SK-N-SH treated with all-trans-retinoic acid at 6 μM for 48 hours (cell line): ENCODE data around the gene CALCOCO2.

Experiments
- BACH2 ChIP-seq: fragments of 250-450 bp; sonication (Bioruptor Pico); IDR thresholded peaks from 2 replicates; pipeline ENCODE4 v1.9.0; 2021; ENCODE audit warnings: mild to moderate bottlenecking, borderline replicate concordance
- CREB5 ChIP-seq: fragments of 250-450 bp; sonication (Bioruptor Pico); IDR thresholded peaks from 2 replicates; pipeline ENCODE4 v1.5.1; 2020; ENCODE audit warnings: low read depth, mild to moderate bottlenecking, moderate library complexity
- CSDC2 ChIP-seq: fragments of 250-450 bp; sonication (Bioruptor Pico); IDR thresholded peaks from 2 replicates; pipeline ENCODE4 v1.5.0; 2020; ENCODE audit warnings: mild to moderate bottlenecking, moderate library complexity
- CSRNP3 ChIP-seq: fragments of 250-450 bp; sonication (Bioruptor Pico); IDR thresholded peaks from 2 replicates; pipeline ENCODE4 v1.5.1; 2021; ENCODE audit warnings: mild to moderate bottlenecking, moderate library complexity
- ESRRG ChIP-seq: fragments of 250-450 bp; sonication (Bioruptor Pico); IDR thresholded peaks from 2 replicates; pipeline ENCODE4 v1.6.1; 2021; ENCODE audit warnings: mild to moderate bottlenecking
- GLIS3 ChIP-seq: fragments of 250-450 bp; sonication (Bioruptor Pico); IDR thresholded peaks from 2 replicates; pipeline ENCODE4 v1.5.0; 2020; ENCODE audit warnings: mild to moderate bottlenecking, moderate library complexity
- OSR1 ChIP-seq: fragments of 250-450 bp; sonication (Bioruptor Pico); IDR thresholded peaks from 2 replicates; pipeline ENCODE4 v1.8.0; 2022; ENCODE audit warnings: moderate library complexity, mild to moderate bottlenecking, inconsistent platforms
- PATZ1 ChIP-seq: fragments of 250-450 bp; sonication (Bioruptor Pico); IDR thresholded peaks from 2 replicates; pipeline ENCODE4 v1.8.0; 2020; ENCODE audit warnings: mild to moderate bottlenecking, moderate library complexity, borderline replicate concordance
- SNAI2 ChIP-seq: fragments of 250-450 bp; sonication (Bioruptor Pico); IDR thresholded peaks from 2 replicates; pipeline ENCODE4 v1.5.0; 2020; ENCODE audit warnings: mild to moderate bottlenecking, moderate library complexity
- ZFP30 ChIP-seq: fragments of 450-650 bp; formaldehyde crosslinking; IDR thresholded peaks from 2 replicates; pipeline ENCODE4 v1.5.0; 2022; ENCODE audit warnings: mild to moderate bottlenecking, moderate library complexity
- ZNF565 ChIP-seq: fragments of 450-650 bp; formaldehyde crosslinking; conservative IDR thresholded peaks from 2 replicates; pipeline ENCODE4 v1.5.0; 2020; ENCODE audit warnings: low read depth, mild to moderate bottlenecking, moderate library complexity
- ZNF8 ChIP-seq: fragments of 450-650 bp; formaldehyde crosslinking; IDR thresholded peaks from 2 replicates; pipeline ENCODE4 v1.5.0; 2020; ENCODE audit warnings: mild to moderate bottlenecking, moderate library complexity

GRCh38 chr17:48903401-48903800, 72.6 kb downstream of the CALCOCO2 start:
- no peak for TF ChIP-seq OSR1 (CRISPR knock-in tag)
- no peak for TF ChIP-seq PATZ1
- TF ChIP-seq ZNF8 (CRISPR knock-in tag) = no peak
- TF ChIP-seq ESRRG = no peak
- no peak for TF ChIP-seq ZFP30 (CRISPR knock-in tag)
- TF ChIP-seq CREB5 (CRISPR knock-in tag) = no peak
- TF ChIP-seq BACH2 (CRISPR knock-in tag) = no peak
- TF ChIP-seq SNAI2 = no peak
- TF ChIP-seq CSRNP3 (CRISPR knock-in tag) = no peak
- no peak for TF ChIP-seq CSDC2 (CRISPR knock-in tag)
- TF ChIP-seq GLIS3 (CRISPR knock-in tag) = no peak
- TF ChIP-seq ZNF565 (CRISPR knock-in tag) = no peak
